GM21526 (cell line): ENCODE measurements around the gene GJD4.

ENCODE experiments used
- ATAC-seq: cut with Tn5 transposase; IDR thresholded peaks from one replicate; pipeline ENCODE4 v1.9.1; 2021; ENCODE audit warnings: moderate library complexity; ENCODE audit not compliant: unreplicated experiment, low FRiP score

The GJD4 gene

GRCh38 chr10:35605191-35605590 is at the start of gene GJD4:
TSS of gene GJD4 (plus strand) at chr10:35605341. CDS start at chr10:35605568, 227 bp downstream.
- ATAC-seq = no peak

GRCh38 chr10:35555962-35556930 is 48.9 kb upstream of the GJD4 start:
- no peak for ATAC-seq

GRCh38 chr10:35558276-35558675 is 46.9 kb upstream of the GJD4 start:
- no peak for ATAC-seq

GRCh38 chr10:35559416-35559815 is 45.7 kb upstream of the GJD4 start:
- ATAC-seq = no peak

GRCh38 chr10:35561715-35562114 is 43.4 kb upstream of the GJD4 start:
- ATAC-seq = no peak

GRCh38 chr10:35562427-35562826 is 42.7 kb upstream of the GJD4 start:
- no peak for ATAC-seq

- peak; percentile 76 for ATAC-seq
These were observed 41.8 kb upstream of the GJD4 start for GRCh38 chr10:35563261-35563891.

- no peak for ATAC-seq
These were observed 40.7 kb upstream of the GJD4 start for GRCh38 chr10:35564341-35564968.

GRCh38 chr10:35565602-35566081 is 39.5 kb upstream of the GJD4 start:
- ATAC-seq = no peak

GRCh38 chr10:35567951-35568350 is 37.2 kb upstream of the GJD4 start:
- no peak for ATAC-seq

- ATAC-seq = no peak
These were observed 36.6 kb upstream of the GJD4 start for GRCh38 chr10:35568483-35569015.

GRCh38 chr10:35569111-35569707 is 35.9 kb upstream of the GJD4 start:
- ATAC-seq = no peak

- no peak for ATAC-seq
These were observed 35.3 kb upstream of the GJD4 start for GRCh38 chr10:35569836-35570235.

- ATAC-seq = no peak
These were observed 34.7 kb upstream of the GJD4 start for GRCh38 chr10:35570397-35570796.

GRCh38 chr10:35572583-35572982 is 32.6 kb upstream of the GJD4 start:
- no peak for ATAC-seq

- no peak for ATAC-seq
These were observed 31.3 kb upstream of the GJD4 start for GRCh38 chr10:35573796-35574195.

GRCh38 chr10:35574924-35575352 is 30.2 kb upstream of the GJD4 start:
- ATAC-seq = no peak

GRCh38 chr10:35575640-35576039 is 29.5 kb upstream of the GJD4 start:
- ATAC-seq = no peak

GRCh38 chr10:35576730-35577129 is 28.4 kb upstream of the GJD4 start:
- ATAC-seq = no peak

GRCh38 chr10:35577926-35578617 is 27.1 kb upstream of the GJD4 start:
- ATAC-seq = no peak
